Endothelial cell of umbilical vein (primary cell): ENCODE data around the gene ZNF689. TPM values are rescaled to one million over a fixed set of nuclear protein-coding genes. Genes with fewer than 3 reads are reported as not detected.

Experiments used
- BruUV-seq: library from RNA; stranded (reverse); fragments of 400-500 nt; replicated peaks from 2 replicates; lab custom pipeline; 2021; lab: Mats Ljungman, UMichigan
- CTCF ChIA-PET: fragments of 300-600, 350-600 bp; sonication (Branson Sonifier 250); formaldehyde crosslinking; loops from one replicate; lab custom pipeline; 2021; ENCODE audit warnings: antibody characterized with exemption, inconsistent platforms; lab: Charles Lee
- POLR2A ChIA-PET: fragments of 300-600, 350-600 bp; sonication (Branson Sonifier 250); formaldehyde crosslinking; loops from one replicate; lab custom pipeline; 2021; ENCODE audit warnings: antibody characterized with exemption, inconsistent platforms; lab: Charles Lee
- DNase-seq: peaks from one replicate; pipeline ENCODE4 v3.0.0-alpha.2; 2011; ENCODE audit warnings: low read depth, low spot score
- FAIRE-seq: peaks from 2 replicates; lab custom pipeline; 2011; peaks lifted over from hg19 to GRCh38; lab: Jason Lieb, UNC
- H2AFZ ChIP-seq: 2 replicates; pipeline ENCODE4 v1.6.0; 2012; ENCODE audit warnings: low read depth, low read length, control low read depth, inconsistent platforms
- H3K27ac ChIP-seq: 2 replicates; pipeline ENCODE4 v1.5.1; 2011; ENCODE audit warnings: low read depth, mild to moderate bottlenecking, control low read depth, low read length, moderate library complexity; ENCODE audit not compliant: insufficient read depth
- H3K27me3 ChIP-seq, 2 experiments: 2 replicates each; pipeline versions ENCODE4 v1.6.0 to v1.6.1; 2011; ENCODE audit warnings: low read length in 2 of 2, mixed read lengths in 1 of 2; ENCODE audit not compliant: control insufficient read depth in 2 of 2, insufficient read depth in 2 of 2
- H3K36me3 ChIP-seq, 2 experiments: 2 replicates in 1 of 2; 3 replicates in 1 of 2; pipeline ENCODE4 v1.5.1; 2011; ENCODE audit warnings: low read length in 2 of 2, mild to moderate bottlenecking in 1 of 2, moderate library complexity in 1 of 2; ENCODE audit not compliant: control insufficient read depth in 2 of 2, insufficient read depth in 2 of 2; ENCODE audit errors: extremely low read depth in 1 of 2
- H3K4me1 ChIP-seq: 3 replicates; pipeline ENCODE4 v1.5.1; 2011; ENCODE audit warnings: mild to moderate bottlenecking, low read length; ENCODE audit not compliant: control insufficient read depth, insufficient read depth; ENCODE audit errors: extremely low read depth
- H3K4me2 ChIP-seq: 2 replicates; pipeline ENCODE4 v1.6.1; 2011; ENCODE audit warnings: low read length, control low read depth, mixed read lengths; ENCODE audit not compliant: insufficient read depth
- H3K4me3 ChIP-seq, 3 experiments: fragments of 200-600 bp in 1 of 3; sonication (generic), shearing (Covaris generic) in 1 of 3; replicated peaks in 1 of 3; 2 replicates each; pipeline ENCODE4 v1.5.1; 2011 to 2016; ENCODE audit warnings: control low read depth in 3 of 3, low read length in 3 of 3, mild to moderate bottlenecking in 2 of 3, inconsistent platforms in 1 of 3, low read depth in 1 of 3, moderate library complexity in 1 of 3; ENCODE audit not compliant: insufficient read depth in 1 of 3
- H3K79me2 ChIP-seq: 2 replicates; pipeline ENCODE4 v1.6.0; 2012; ENCODE audit warnings: low read length, inconsistent platforms; ENCODE audit not compliant: control insufficient read depth, insufficient read depth
- H3K9ac ChIP-seq: replicated peaks from 2 replicates; pipeline ENCODE3; 2011; ENCODE audit warnings: low read length, control low read depth; ENCODE audit not compliant: insufficient read depth; ENCODE audit errors: extremely low read depth
- H3K9me1 ChIP-seq: replicated peaks from 3 replicates; pipeline ENCODE4 v1.6.0; 2011; ENCODE audit warnings: mild to moderate bottlenecking, low read length; ENCODE audit not compliant: control insufficient read depth, insufficient read depth; ENCODE audit errors: extremely low read depth
- H3K9me3 ChIP-seq: replicated peaks from 2 replicates; pipeline ENCODE4 v1.5.1; 2012; ENCODE audit warnings: low read length, inconsistent platforms; ENCODE audit not compliant: control insufficient read depth, insufficient read depth
- H4K20me1 ChIP-seq: replicated peaks from 2 replicates; pipeline ENCODE3; 2011; ENCODE audit warnings: mild to moderate bottlenecking, low read length; ENCODE audit not compliant: control insufficient read depth, insufficient read depth; ENCODE audit errors: extremely low read depth
- CTCF ChIP-seq, 2 donors: IDR thresholded peaks; 1 replicate in 1 of 2; 2 replicates in 1 of 2; pipeline ENCODE4 v1.5.1; 2011; ENCODE audit warnings: low read length in 2 of 2, mild to moderate bottlenecking in 2 of 2, moderate library complexity in 2 of 2, control low read depth in 1 of 2, inconsistent platforms in 1 of 2, low read depth in 1 of 2; ENCODE audit not compliant: insufficient read depth in 1 of 2; ENCODE audit errors: extremely low read depth in 1 of 2
- EZH2 ChIP-seq: IDR thresholded peaks from 2 replicates; pipeline ENCODE4 v1.6.1; 2012; ENCODE audit warnings: borderline replicate concordance, low read depth, mild to moderate bottlenecking, moderate library complexity, low read length, inconsistent platforms; ENCODE audit not compliant: severe bottlenecking
- FOS ChIP-seq: IDR thresholded peaks from 2 replicates; pipeline ENCODE4 v1.6.1; 2011; ENCODE audit warnings: mild to moderate bottlenecking, low read length, moderate library complexity, borderline replicate concordance; ENCODE audit not compliant: insufficient read depth
- GATA2 ChIP-seq: IDR thresholded peaks from 2 replicates; pipeline ENCODE4 v1.7.0; 2011; ENCODE audit warnings: low read depth, mild to moderate bottlenecking, moderate library complexity, mixed read lengths, low read length; ENCODE audit not compliant: insufficient read length, insufficient read depth
- JUN ChIP-seq: IDR thresholded peaks from 2 replicates; pipeline ENCODE4 v1.6.1; 2011; ENCODE audit warnings: borderline replicate concordance, low read depth; ENCODE audit not compliant: insufficient read length, insufficient read depth
- MAX ChIP-seq: IDR thresholded peaks from 2 replicates; pipeline ENCODE4 v1.6.1; 2011; ENCODE audit not compliant: insufficient read depth, insufficient read length
- MYC ChIP-seq: IDR thresholded peaks from one replicate; pipeline ENCODE4 v1.6.1; 2011; ENCODE audit warnings: mild to moderate bottlenecking, low read depth, low read length
- POLR2A ChIP-seq: IDR thresholded peaks from 2 replicates; pipeline ENCODE4 v1.6.1; 2012; ENCODE audit warnings: low read depth, mild to moderate bottlenecking, control low read depth, low read length
- POLR2AphosphoS5 ChIP-seq: IDR thresholded peaks from 2 replicates; pipeline ENCODE4 v1.6.1; 2012; ENCODE audit warnings: low read depth, mild to moderate bottlenecking, control low read depth, low read length, moderate library complexity; ENCODE audit not compliant: insufficient read depth
- dilution Hi-C: fragments of 300-500 bp; cut with MboI; formaldehyde crosslinking; loops from one replicate; pipeline ENCODE4 v1.15.0; 2019; ENCODE audit warnings: low sequenced_read_pairs; ENCODE audit not compliant: extremely low pct_ligation_motif_present
- intact Hi-C: fragments of 100-400 bp; cut with micrococcal nuclease; formaldehyde crosslinking; loops from one replicate; pipeline ENCODE4 v1.10.0; 2022
- polyA plus RNA-seq, 4 experiments: library from polyadenylated mRNA; depleted of rRNA in 3 of 4; stranded (reverse) in 3 of 4; unstranded in 1 of 4; fragments of >200 nt; gene quantifications; 2 replicates each; pipeline versions ENCODE4 v1.2.1 to v1.2.3, GENCODE V29; 2011 to 2012; ENCODE audit warnings: missing spikeins in 1 of 4
- total RNA-seq: library from RNA; stranded (reverse); gene quantifications from 2 replicates; pipeline ENCODE4 v1.2.3, GENCODE V29; 2021

The ZNF689 gene
- total and polyA plus RNA-seq, 2 donors (not counting 3 experiments of a cell fraction or from before 2014, with no cell fraction given): 7.5 to 8.4 TPM

DNA sequence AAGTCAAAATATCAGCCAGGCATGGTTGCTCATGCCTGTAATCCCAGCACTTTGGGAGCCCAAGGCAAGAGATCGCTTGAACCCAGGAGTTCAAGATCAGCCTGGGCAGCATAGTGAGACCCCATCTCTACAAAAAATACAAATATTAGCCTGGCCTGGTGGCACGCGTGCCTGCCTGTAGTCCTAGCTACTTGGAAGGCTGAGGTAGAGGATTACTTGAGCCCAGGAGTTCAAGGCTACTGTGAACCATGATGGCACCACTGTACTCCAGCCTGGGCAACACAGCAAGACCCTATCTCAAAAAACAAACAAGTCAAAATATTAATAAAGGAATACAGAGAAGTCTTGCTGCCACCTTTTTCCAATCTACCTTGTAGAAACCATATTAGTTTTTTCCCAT lies 4.2 kb downstream of the ZNF689 start:
- CTCF ChIA-PET: interaction anchor here (0.6 to 1.1 kb wide), 2 partner anchors 9 to 15 kb away, joined by 3 read pairs; no protein-coding TSS in a partner anchor
- no peaks in the 10 kb centered on the region for H3K9me1 ChIP-seq
- peaks cover 0 to 22% of the 10 kb centered on the region in 2 experiments for H3K36me3 ChIP-seq
- intact Hi-C loops (no loop called here), dilution Hi-C loops (no loop called here)
- peaks cover 4% of the 10 kb centered on the region for H3K4me1 ChIP-seq
- H3K9me3 ChIP-seq: no peaks in the 10 kb centered on the region
- H3K4me3 ChIP-seq: no peak overlapping the region
- POLR2A ChIA-PET: no interaction called here
- H3K79me2 ChIP-seq: peaks cover 2% of the 10 kb centered on the region
- H3K27me3 ChIP-seq: no peaks in the 10 kb centered on the region
- no peak overlapping the region for H2AFZ ChIP-seq
- TF ChIP-seq MYC: no peak
- TF ChIP-seq GATA2: no peak
- TF ChIP-seq POLR2AphosphoS5: no peak
- no peak for TF ChIP-seq EZH2
- TF ChIP-seq FOS: no peak
- TF ChIP-seq CTCF (IDR thresholded peaks at IDR 0.05; ENCODE audit: extremely low read depth in 1 of 2, insufficient read depth in 1 of 2, low read depth in 1 of 2, low read length in 2 of 2): no peak
- TF ChIP-seq MAX: no peak
- TF ChIP-seq JUN: no peak
- no peak for TF ChIP-seq POLR2A
- no TSS peak for BruUV-seq
- no peaks in the 10 kb centered on the region for H4K20me1 ChIP-seq
- H3K9ac ChIP-seq: no peak overlapping the region
- FAIRE-seq: no peak
- H3K4me2 ChIP-seq: no peak overlapping the region
- H3K27ac ChIP-seq: no peak overlapping the region
- DNase-seq: no peak
